ENCODE measurements around the gene ARL8A. TPM values are rescaled to one million over a fixed set of nuclear protein-coding genes. Genes with fewer than 3 reads are reported as not detected.

The ARL8A gene
- total and polyA plus RNA-seq, 2 donors (not counting 1 experiment from before 2014, with no cell fraction given), result 18.7 to 35.8 TPM

DNA sequence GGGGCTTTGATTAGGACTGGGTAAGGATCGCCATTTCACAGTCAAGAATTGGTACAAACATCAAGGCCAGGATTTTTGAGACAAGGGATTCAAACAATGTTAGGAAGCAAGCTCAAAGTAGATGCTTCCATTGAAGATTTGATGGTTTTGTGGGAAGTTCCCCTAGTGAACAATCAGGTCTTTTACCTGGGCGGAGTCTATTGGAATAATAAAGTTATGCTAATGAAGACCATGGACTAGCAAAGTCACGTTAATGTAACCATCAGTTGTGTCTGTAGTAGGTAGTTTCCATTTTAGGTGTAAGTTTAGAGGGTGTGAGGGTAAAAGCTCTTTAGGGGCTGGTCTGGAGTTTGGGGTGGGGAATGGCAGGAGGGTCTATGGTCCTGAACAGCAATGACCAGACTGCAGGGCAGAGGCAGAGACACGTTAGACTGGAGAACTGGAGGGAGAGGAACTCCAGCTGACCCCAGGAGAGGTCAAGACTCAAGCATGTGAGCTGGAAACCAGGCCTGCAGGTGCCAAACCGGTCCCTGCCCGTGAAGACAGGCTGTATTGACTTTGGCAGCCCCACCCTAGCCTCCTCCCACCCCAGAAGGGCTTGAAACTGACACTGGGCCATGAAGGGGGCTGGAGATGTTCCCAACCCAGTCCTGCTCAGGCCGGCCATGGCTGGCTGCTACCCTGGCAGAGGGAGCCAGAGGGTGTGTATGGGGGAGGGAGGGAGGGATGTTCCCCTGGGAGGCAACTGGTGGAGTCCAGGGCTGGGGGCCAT is 57.8 kb downstream of the ARL8A start:
- Histone ChIP-seq H2AFZ (ENCODE audit: low read length) (no peak overlapping the region), H3K36me3 (ENCODE audit: control insufficient read depth, insufficient read depth, low read length) (no peaks in the 10 kb centered on the region), H3K9ac (ENCODE audit: insufficient read depth, low read length) (no peak overlapping the region), H3K27me3 (ENCODE audit: control insufficient read depth, insufficient read depth, low read length) (peaks cover 4% of the 10 kb centered on the region), H4K20me1 (ENCODE audit: control insufficient read depth, extremely low read depth, insufficient read depth, low read length) (no peaks in the 10 kb centered on the region), H3K9me3 (ENCODE audit: control insufficient read depth, insufficient read depth, low read depth, low read length) (no peaks in the 10 kb centered on the region), H3K79me2 (ENCODE audit: control insufficient read depth, insufficient read depth, low read length) (no peaks in the 10 kb centered on the region), H3K4me1 (ENCODE audit: control insufficient read depth, extremely low read depth, insufficient read depth, low read length) (no peaks in the 10 kb centered on the region), H3K27ac (ENCODE audit: insufficient read depth, low read length) (no peak overlapping the region), H3K4me2 (ENCODE audit: extremely low read depth, insufficient read depth, low read length) (no peak overlapping the region), H3K4me3 (replicated peaks in 1 of 4; ENCODE audit: control extremely low read depth in 1 of 4, insufficient read depth in 1 of 4, low read depth in 3 of 4, low read length in 4 of 4) (no peak overlapping the region)
- no peak for TF ChIP-seq EZH2 (IDR thresholded peaks at IDR 0.05; ENCODE audit: low read length, missing control alignments)
- TF ChIP-seq, protein P1, sequence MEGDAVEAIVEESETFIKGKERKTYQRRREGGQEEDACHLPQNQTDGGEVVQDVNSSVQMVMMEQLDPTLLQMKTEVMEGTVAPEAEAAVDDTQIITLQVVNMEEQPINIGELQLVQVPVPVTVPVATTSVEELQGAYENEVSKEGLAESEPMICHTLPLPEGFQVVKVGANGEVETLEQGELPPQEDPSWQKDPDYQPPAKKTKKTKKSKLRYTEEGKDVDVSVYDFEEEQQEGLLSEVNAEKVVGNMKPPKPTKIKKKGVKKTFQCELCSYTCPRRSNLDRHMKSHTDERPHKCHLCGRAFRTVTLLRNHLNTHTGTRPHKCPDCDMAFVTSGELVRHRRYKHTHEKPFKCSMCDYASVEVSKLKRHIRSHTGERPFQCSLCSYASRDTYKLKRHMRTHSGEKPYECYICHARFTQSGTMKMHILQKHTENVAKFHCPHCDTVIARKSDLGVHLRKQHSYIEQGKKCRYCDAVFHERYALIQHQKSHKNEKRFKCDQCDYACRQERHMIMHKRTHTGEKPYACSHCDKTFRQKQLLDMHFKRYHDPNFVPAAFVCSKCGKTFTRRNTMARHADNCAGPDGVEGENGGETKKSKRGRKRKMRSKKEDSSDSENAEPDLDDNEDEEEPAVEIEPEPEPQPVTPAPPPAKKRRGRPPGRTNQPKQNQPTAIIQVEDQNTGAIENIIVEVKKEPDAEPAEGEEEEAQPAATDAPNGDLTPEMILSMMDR (conservative IDR thresholded peaks at IDR 0.05 in 1 of 2, IDR thresholded peaks at IDR 0.05 in 1 of 2; ENCODE audit: low read depth in 1 of 2, low read length in 2 of 2), result no peak
- no peak for DNase-seq (ENCODE audit: low read depth in 2 of 2)

DNA sequence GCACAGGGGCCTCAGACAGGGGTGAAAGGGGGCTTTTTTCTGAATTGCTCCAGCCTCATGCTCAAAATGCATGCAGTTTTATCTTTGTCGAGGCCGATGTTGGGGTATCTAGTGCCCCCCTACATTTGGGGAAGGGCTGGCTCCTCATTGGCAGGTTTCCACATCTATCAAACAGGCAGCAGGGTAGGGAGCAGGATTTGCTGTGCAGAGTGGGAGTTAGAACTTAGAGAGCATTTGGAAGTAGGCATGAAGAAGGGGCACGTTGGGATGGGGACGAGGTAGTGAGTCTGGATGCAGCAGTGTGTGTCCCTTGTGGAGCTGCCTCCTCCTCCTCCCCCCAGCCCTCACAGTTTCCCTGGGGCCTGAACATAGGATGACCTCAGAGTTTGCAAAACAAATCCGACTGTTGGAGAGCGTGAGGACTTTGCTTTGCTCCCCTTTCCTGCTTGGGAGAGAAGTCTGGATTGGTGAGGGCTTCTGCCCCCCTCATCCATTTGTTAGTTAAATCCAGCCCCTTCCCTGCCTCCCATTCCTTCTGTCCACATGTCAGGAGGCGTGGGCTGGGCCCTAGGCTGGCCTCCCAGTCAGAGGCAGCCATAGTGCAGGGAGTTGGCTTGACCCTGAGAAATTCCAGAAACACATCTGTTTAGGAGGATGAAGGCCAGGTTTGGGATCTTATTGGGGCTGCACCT is 58.7 kb downstream of the ARL8A start:
- no peak overlapping the region for H3K27ac ChIP-seq (ENCODE audit: insufficient read depth, low read length)
- H3K4me2 ChIP-seq (ENCODE audit: extremely low read depth, insufficient read depth, low read length), result no peak overlapping the region
- no peak overlapping the region for H3K4me3 ChIP-seq (replicated peaks in 1 of 4; ENCODE audit: control extremely low read depth in 1 of 4, insufficient read depth in 1 of 4, low read depth in 3 of 4, low read length in 4 of 4)
- H3K4me1 ChIP-seq (ENCODE audit: control insufficient read depth, extremely low read depth, insufficient read depth, low read length), result no peaks in the 10 kb centered on the region
- DNase-seq (ENCODE audit: low read depth in 2 of 2), result peak in 1 of 2 donors; percentile 10
- H2AFZ ChIP-seq (ENCODE audit: low read length), result no peak overlapping the region
- no peak overlapping the region for H3K9ac ChIP-seq (ENCODE audit: insufficient read depth, low read length)
- no peaks in the 10 kb centered on the region for H3K9me3 ChIP-seq (ENCODE audit: control insufficient read depth, insufficient read depth, low read depth, low read length)
- H3K36me3 ChIP-seq (ENCODE audit: control insufficient read depth, insufficient read depth, low read length), result no peaks in the 10 kb centered on the region
- H3K27me3 ChIP-seq (ENCODE audit: control insufficient read depth, insufficient read depth, low read length), result peaks cover 4% of the 10 kb centered on the region
- H4K20me1 ChIP-seq (ENCODE audit: control insufficient read depth, extremely low read depth, insufficient read depth, low read length), result no peaks in the 10 kb centered on the region
- TF ChIP-seq, protein P1 (conservative IDR thresholded peaks at IDR 0.05 in 1 of 2, IDR thresholded peaks at IDR 0.05 in 1 of 2; ENCODE audit: low read depth in 1 of 2, low read length in 2 of 2), result no peak
- peak; percentile 16 for TF ChIP-seq EZH2 (IDR thresholded peaks at IDR 0.05; ENCODE audit: low read length, missing control alignments)
- no peaks in the 10 kb centered on the region for H3K79me2 ChIP-seq (ENCODE audit: control insufficient read depth, insufficient read depth, low read length)

DNA sequence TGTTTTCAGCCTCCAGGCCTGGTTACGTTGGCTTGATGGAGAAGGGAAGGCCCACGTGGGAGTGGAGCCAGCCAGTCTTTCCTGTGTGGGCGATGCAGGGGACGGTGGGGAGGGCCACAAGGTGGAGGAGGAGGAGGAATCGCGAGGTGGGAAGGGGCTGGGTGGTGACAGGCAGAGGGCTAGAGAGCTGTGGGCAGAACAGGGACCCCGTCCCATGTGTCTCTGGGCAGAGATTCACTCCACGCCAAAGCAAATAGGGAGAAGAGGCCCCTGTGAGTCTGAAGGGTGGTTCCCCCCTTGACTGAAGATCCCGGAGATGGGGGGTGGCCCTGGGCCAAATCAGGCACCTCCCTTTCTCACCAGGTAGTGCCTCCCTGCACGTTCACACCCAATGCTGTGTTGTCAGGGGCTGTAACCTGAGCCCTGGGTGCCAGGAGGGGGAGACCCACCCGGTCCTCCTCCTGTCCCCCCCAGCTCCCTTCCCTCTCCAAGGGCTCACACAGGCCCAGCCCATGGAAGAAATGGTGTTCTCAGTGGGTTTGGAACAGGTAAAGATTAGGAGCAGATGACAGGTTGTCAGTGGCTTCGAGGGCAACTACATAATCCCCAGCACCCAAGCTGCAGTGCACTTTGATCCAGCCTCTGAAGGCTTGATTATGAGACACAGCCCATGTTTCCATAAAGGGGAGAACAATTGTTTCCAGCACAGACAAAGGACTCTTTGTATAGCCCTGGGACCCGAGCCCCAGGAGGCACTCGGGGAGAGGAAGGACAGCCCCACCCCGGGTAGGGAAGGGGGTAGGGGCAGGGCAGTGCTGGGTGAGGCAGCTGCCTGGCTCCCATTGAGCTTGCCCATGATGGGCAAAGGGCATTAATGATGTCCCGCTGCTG is 59.5 kb downstream of the ARL8A start:
- TF ChIP-seq, protein P1 (conservative IDR thresholded peaks at IDR 0.05 in 1 of 2, IDR thresholded peaks at IDR 0.05 in 1 of 2; ENCODE audit: low read depth in 1 of 2, low read length in 2 of 2), result no peak
- TF ChIP-seq EZH2 (IDR thresholded peaks at IDR 0.05; ENCODE audit: low read length, missing control alignments), result no peak

More for the DNA sequence above, 59.5 kb downstream of the ARL8A start:
- no peak overlapping the region for H3K4me2 ChIP-seq (ENCODE audit: extremely low read depth, insufficient read depth, low read length)
- H3K27me3 ChIP-seq (ENCODE audit: control insufficient read depth, insufficient read depth, low read length), result peaks cover 4% of the 10 kb centered on the region
- no peaks in the 10 kb centered on the region for H3K9me3 ChIP-seq (ENCODE audit: control insufficient read depth, insufficient read depth, low read depth, low read length)
- H3K9ac ChIP-seq (ENCODE audit: insufficient read depth, low read length), result no peak overlapping the region
- DNase-seq (ENCODE audit: low read depth in 2 of 2), result no peak
- no peaks in the 10 kb centered on the region for H4K20me1 ChIP-seq (ENCODE audit: control insufficient read depth, extremely low read depth, insufficient read depth, low read length)
- H3K27ac ChIP-seq (ENCODE audit: insufficient read depth, low read length), result no peak overlapping the region
- H2AFZ ChIP-seq (ENCODE audit: low read length), result no peak overlapping the region
- no peaks in the 10 kb centered on the region for H3K4me1 ChIP-seq (ENCODE audit: control insufficient read depth, extremely low read depth, insufficient read depth, low read length)
- no peaks in the 10 kb centered on the region for H3K36me3 ChIP-seq (ENCODE audit: control insufficient read depth, insufficient read depth, low read length)
- no peaks in the 10 kb centered on the region for H3K79me2 ChIP-seq (ENCODE audit: control insufficient read depth, insufficient read depth, low read length)
- no peak overlapping the region for H3K4me3 ChIP-seq (replicated peaks in 1 of 4; ENCODE audit: control extremely low read depth in 1 of 4, insufficient read depth in 1 of 4, low read depth in 3 of 4, low read length in 4 of 4)

All from fibroblast of lung (primary cell).